Liver (tissue), 3 donors: ENCODE measurements around the gene ASCC1.

Experiments
- CTCF ChIP-seq: fragments of 150-350 bp; IDR thresholded peaks from 2 replicates; pipeline ENCODE4 v1.5.1; 2017; ENCODE audit warnings: improper control_type of control experiment, low read depth, low read length; ENCODE audit not compliant: missing input control
- FOXA1 ChIP-seq: IDR thresholded peaks from 2 replicates; pipeline ENCODE4 v1.6.1; 2016; ENCODE audit warnings: antibody characterized with exemption
- HNF4G ChIP-seq: IDR thresholded peaks from 2 replicates; pipeline ENCODE4 v1.6.1; 2016; ENCODE audit warnings: antibody characterized with exemption
- JUND ChIP-seq, 2 donors: IDR thresholded peaks; 2 replicates each; pipeline ENCODE4 v1.6.1; 2016; ENCODE audit warnings: antibody characterized with exemption in 2 of 2
- NR2F2 ChIP-seq: IDR thresholded peaks from 2 replicates; pipeline ENCODE4 v1.6.1; 2016; ENCODE audit warnings: antibody characterized with exemption
- RAD21 ChIP-seq, 2 donors: IDR thresholded peaks; 2 replicates each; pipeline ENCODE4 v1.6.1; 2016; ENCODE audit warnings: antibody characterized with exemption in 2 of 2, mild to moderate bottlenecking in 2 of 2
- REST ChIP-seq: IDR thresholded peaks from 2 replicates; pipeline ENCODE4 v1.6.1; 2016; ENCODE audit warnings: antibody characterized with exemption, mild to moderate bottlenecking
- RXRA ChIP-seq, 2 donors: IDR thresholded peaks; 2 replicates each; pipeline ENCODE4 v1.6.1; 2017 to 2018; ENCODE audit warnings: antibody characterized with exemption in 2 of 2, mild to moderate bottlenecking in 1 of 2
- SP1 ChIP-seq: IDR thresholded peaks from 2 replicates; pipeline ENCODE4 v1.6.1; 2018; ENCODE audit warnings: antibody characterized with exemption, mild to moderate bottlenecking
- YY1 ChIP-seq: IDR thresholded peaks from 2 replicates; pipeline ENCODE4 v1.6.1; 2016; ENCODE audit warnings: antibody characterized with exemption, mild to moderate bottlenecking
- ZBTB33 ChIP-seq: IDR thresholded peaks from 2 replicates; pipeline ENCODE4 v1.6.1; 2016; ENCODE audit warnings: antibody characterized with exemption
- TF ChIP-seq, protein P1 (sequence below): IDR thresholded peaks from 2 replicates; pipeline ENCODE4 v1.6.1; 2016; ENCODE audit warnings: antibody characterized with exemption
- donor health status: healthy.
- donor health status: healthy.

DNA sequence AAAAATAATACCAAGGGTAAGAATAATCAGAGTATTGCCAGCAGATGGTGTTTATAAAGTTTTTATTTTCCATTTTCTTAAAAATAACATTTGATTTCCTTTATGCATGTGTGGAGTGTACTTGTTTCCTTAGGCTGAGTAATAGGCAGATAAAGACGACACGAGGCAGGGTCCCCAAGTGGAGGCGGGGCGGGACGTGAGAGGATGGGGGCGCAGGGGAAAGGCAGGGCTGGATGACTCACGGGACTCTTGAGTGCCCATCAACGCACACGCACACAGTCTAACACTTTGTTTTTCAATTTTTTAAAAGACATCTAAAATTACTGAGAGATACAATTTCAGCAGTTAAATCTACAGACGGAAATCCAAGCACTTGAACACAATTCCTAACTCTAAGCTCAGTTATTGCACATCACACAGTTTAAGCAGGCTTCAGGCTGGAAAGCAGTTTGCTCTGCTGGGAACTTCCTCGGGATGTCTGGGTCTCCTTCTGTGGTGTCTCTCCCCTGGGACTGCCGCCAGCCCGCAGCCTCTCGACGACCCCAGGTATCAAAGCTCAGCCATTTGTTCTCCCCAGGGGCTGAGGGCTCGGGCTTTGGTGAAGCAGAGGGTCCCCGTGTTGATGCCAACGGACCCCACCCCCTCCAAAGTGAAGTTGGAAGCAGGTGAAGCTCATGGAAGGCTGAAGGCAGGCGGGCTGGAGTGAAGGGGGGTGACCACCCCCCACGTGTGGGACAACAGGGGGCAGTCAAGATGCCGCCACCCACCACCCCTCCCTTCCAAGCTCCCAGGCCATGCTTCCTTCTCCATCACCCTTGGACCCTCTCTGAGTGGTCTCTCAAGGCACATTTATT is 156.9 kb downstream of the ASCC1 start:
- TF ChIP-seq CTCF (no peak), YY1 (no peak), REST (no peak), ZBTB33 (no peak), RXRA (IDR thresholded peaks at IDR 0.05) (no peak), JUND (IDR thresholded peaks at IDR 0.05) (no peak), FOXA1 (no peak), RAD21 (IDR thresholded peaks at IDR 0.05) (no peak), SP1 (no peak), NR2F2 (no peak), HNF4G (no peak)
- TF ChIP-seq, protein P1, sequence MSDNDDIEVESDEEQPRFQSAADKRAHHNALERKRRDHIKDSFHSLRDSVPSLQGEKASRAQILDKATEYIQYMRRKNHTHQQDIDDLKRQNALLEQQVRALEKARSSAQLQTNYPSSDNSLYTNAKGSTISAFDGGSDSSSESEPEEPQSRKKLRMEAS: no peak
